SU-DHL-6 (cell line): Measurements from ENCODE around the gene ATP4A.

Experiments used
- EZH2phosphoT487 ChIP-seq: fragments of 200-600 bp; sonication (generic), shearing (Covaris generic); conservative IDR thresholded peaks from 2 replicates; pipeline ENCODE4 v1.6.1; 2018; ENCODE audit warnings: mild to moderate bottlenecking, antibody characterized with exemption, low read length, moderate library complexity, mixed read lengths
- TF ChIP-seq, protein P1 (sequence below): fragments of 200-600 bp; sonication (generic); IDR thresholded peaks from one replicate; pipeline ENCODE4 v1.5.1; 2017; ENCODE audit warnings: antibody characterized with exemption, mild to moderate bottlenecking, low read length, moderate library complexity; ENCODE audit not compliant: insufficient read depth, poor library complexity, severe bottlenecking

DNA sequence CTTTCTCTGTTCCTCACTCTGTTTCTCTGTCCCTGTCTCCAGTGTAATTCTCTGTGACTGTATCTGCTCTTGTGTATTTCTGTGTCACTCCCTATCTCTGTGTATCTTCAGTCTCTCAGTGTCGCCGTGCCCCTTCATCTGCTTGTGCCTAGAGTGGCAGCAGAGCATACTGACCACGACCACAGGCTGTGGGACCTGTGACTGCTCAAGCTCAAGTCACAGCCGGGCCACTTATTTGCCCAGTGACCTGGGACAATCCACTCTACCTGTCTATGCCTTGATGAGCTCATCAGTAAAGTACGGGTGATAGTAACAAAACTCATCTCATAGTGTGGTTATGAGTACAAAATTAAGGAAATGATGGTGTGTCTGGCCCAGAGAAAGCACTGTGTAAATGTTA, 9.4 kb downstream of the ATP4A start:
- TF ChIP-seq, protein P1, sequence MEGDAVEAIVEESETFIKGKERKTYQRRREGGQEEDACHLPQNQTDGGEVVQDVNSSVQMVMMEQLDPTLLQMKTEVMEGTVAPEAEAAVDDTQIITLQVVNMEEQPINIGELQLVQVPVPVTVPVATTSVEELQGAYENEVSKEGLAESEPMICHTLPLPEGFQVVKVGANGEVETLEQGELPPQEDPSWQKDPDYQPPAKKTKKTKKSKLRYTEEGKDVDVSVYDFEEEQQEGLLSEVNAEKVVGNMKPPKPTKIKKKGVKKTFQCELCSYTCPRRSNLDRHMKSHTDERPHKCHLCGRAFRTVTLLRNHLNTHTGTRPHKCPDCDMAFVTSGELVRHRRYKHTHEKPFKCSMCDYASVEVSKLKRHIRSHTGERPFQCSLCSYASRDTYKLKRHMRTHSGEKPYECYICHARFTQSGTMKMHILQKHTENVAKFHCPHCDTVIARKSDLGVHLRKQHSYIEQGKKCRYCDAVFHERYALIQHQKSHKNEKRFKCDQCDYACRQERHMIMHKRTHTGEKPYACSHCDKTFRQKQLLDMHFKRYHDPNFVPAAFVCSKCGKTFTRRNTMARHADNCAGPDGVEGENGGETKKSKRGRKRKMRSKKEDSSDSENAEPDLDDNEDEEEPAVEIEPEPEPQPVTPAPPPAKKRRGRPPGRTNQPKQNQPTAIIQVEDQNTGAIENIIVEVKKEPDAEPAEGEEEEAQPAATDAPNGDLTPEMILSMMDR, result no peak
- TF ChIP-seq EZH2phosphoT487, result no peak
